Esophagus muscularis mucosa (tissue), 4 donors: ENCODE measurements around the gene GAS7. TPM values are rescaled to one million over a fixed set of nuclear protein-coding genes. Genes with fewer than 3 reads are reported as not detected.

Experiments used
- DNase-seq: peaks from one replicate; pipeline ENCODE4 v3.0.0-alpha.2; 2017; ENCODE audit errors: extremely low spot score
- H3K27ac ChIP-seq, 4 donors: fragments of 200-600 bp; sonication (generic); replicated peaks in 1 of 4; 1 replicate in 3 of 4; 2 replicates in 1 of 4; pipeline ENCODE4 v1.5.1; 2016 to 2019; ENCODE audit warnings: mild to moderate bottlenecking in 1 of 4
- H3K27me3 ChIP-seq, 4 donors: fragments of 200-600 bp; sonication (generic); one replicate each; pipeline versions ENCODE4 v1.5.1 to v1.6.0; 2016 to 2019
- H3K36me3 ChIP-seq, 4 donors: fragments of 200-600 bp; sonication (generic); one replicate each; pipeline ENCODE4 v1.5.1; 2016 to 2019
- H3K4me1 ChIP-seq, 4 donors: fragments of 200-600 bp; sonication (generic); one replicate each; pipeline ENCODE4 v1.5.1; 2016 to 2019
- H3K4me3 ChIP-seq, 4 donors: fragments of 200-600 bp; sonication (generic); 1 replicate in 2 of 4; 2 replicates in 2 of 4; pipeline ENCODE4 v1.5.1; 2016 to 2019; ENCODE audit warnings: mild to moderate bottlenecking in 4 of 4, moderate library complexity in 1 of 4
- H3K9me3 ChIP-seq, 4 donors: fragments of 200-600 bp; sonication (generic); 1 replicate in 3 of 4; 2 replicates in 1 of 4; pipeline ENCODE4 v1.5.1; 2016 to 2019
- EP300 ChIP-seq: sonication (generic); formaldehyde crosslinking; IDR thresholded peaks from one replicate; pipeline ENCODE4 v1.6.1; 2017; ENCODE audit warnings: antibody characterized with exemption
- POLR2A ChIP-seq: fragments of 450-650 bp; IDR thresholded peaks from one replicate; pipeline ENCODE4 v1.6.1; 2017; ENCODE audit warnings: antibody characterized with exemption, moderate library complexity, mild to moderate bottlenecking, low read depth
- POLR2AphosphoS5 ChIP-seq, 2 donors: sonication (generic); formaldehyde crosslinking; IDR thresholded peaks; one replicate each; pipeline ENCODE4 v1.6.1; 2017; ENCODE audit warnings: antibody characterized with exemption in 2 of 2
- WGBS: methylation state at CpG from one replicate; pipeline ENCODE4 v1.1.5; 2018; 5-methylcytosine and 5-hydroxymethylcytosine counted together
- intact Hi-C: fragments of 100-400 bp; cut with DNase I; formaldehyde crosslinking; loops from one replicate; pipeline ENCODE4 v1.15.1; 2023
- total RNA-seq, 4 donors: library from RNA; depleted of rRNA; stranded (reverse); fragments of >200 nt; gene quantifications; one replicate each; pipeline versions ENCODE4 v1.1.0 to v1.2.1, GENCODE V29; 2016
- TF ChIP-seq, protein P1 (sequence below), 3 experiments: fragments of 200-600 bp in 2 of 3; fragments of 450-650 bp in 1 of 3; sonication (generic) in 2 of 3; IDR thresholded peaks; one replicate each; pipeline ENCODE4 v1.5.1; 2017 to 2019; ENCODE audit warnings: antibody characterized with exemption in 3 of 3, mild to moderate bottlenecking in 2 of 3, moderate library complexity in 1 of 3

Gene GAS7
- total RNA-seq = 100 to 1,000 TPM in 1 of 4 donors, 10 to 100 TPM in 3; 77.3 to 124 (median 86.7) TPM

GRCh38 chr17:10198509-10199249 is at the start of gene GAS7:
Gene GAS7, minus strand, starts transcription at chr17:10198606.
- peak within 1 kb of the TSS; percentile 53 to 73 (median 69) for H3K27ac ChIP-seq
- peak within 1 kb of the TSS; percentile 72 to 85 (median 76) for H3K4me3 ChIP-seq
- intact Hi-C loops = no loop called here
- TF ChIP-seq POLR2AphosphoS5 (IDR thresholded peaks at IDR 0.05) = no peak
- no peak for TF ChIP-seq POLR2A
- TF ChIP-seq, protein P1, sequence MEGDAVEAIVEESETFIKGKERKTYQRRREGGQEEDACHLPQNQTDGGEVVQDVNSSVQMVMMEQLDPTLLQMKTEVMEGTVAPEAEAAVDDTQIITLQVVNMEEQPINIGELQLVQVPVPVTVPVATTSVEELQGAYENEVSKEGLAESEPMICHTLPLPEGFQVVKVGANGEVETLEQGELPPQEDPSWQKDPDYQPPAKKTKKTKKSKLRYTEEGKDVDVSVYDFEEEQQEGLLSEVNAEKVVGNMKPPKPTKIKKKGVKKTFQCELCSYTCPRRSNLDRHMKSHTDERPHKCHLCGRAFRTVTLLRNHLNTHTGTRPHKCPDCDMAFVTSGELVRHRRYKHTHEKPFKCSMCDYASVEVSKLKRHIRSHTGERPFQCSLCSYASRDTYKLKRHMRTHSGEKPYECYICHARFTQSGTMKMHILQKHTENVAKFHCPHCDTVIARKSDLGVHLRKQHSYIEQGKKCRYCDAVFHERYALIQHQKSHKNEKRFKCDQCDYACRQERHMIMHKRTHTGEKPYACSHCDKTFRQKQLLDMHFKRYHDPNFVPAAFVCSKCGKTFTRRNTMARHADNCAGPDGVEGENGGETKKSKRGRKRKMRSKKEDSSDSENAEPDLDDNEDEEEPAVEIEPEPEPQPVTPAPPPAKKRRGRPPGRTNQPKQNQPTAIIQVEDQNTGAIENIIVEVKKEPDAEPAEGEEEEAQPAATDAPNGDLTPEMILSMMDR (IDR thresholded peaks at IDR 0.05) = no peak
- DNase-seq = peak; percentile 93
- peaks cover 0 to 45% (median 2%) of the 10 kb centered on the region in 4 donors for H3K27me3 ChIP-seq
- peaks cover 0 to 35% (median 29%) of the 10 kb centered on the region in 4 donors for H3K4me1 ChIP-seq
- H3K36me3 ChIP-seq = peaks cover 0 to 3% (median 0%) of the 10 kb centered on the region in 4 donors
- H3K9me3 ChIP-seq = peaks cover 0 to 8% (median 7%) of the 10 kb centered on the region in 4 donors
- 3% methylated on average over 5 of the region's 86 CpGs for WGBS

- WGBS = 66% methylated on average over 4 of the region's 4 CpGs
- no peaks in the 10 kb centered on the region for H3K27me3 ChIP-seq
- no peak overlapping the region for H3K27ac ChIP-seq
- peaks cover 0 to 19% (median 12%) of the 10 kb centered on the region in 4 donors for H3K4me1 ChIP-seq
- no peak for TF ChIP-seq POLR2AphosphoS5 (IDR thresholded peaks at IDR 0.05)
- TF ChIP-seq, protein P1 (IDR thresholded peaks at IDR 0.05) = no peak
- no peak for TF ChIP-seq EP300
- TF ChIP-seq POLR2A = no peak
- no peak overlapping the region for H3K4me3 ChIP-seq
- H3K36me3 ChIP-seq = no peaks in the 10 kb centered on the region
- intact Hi-C loops = no loop called here
- DNase-seq = no peak
- H3K9me3 ChIP-seq = no peaks in the 10 kb centered on the region
Observed at GRCh38 chr17:10247810-10248209, 49.4 kb upstream of the GAS7 start.

DNA sequence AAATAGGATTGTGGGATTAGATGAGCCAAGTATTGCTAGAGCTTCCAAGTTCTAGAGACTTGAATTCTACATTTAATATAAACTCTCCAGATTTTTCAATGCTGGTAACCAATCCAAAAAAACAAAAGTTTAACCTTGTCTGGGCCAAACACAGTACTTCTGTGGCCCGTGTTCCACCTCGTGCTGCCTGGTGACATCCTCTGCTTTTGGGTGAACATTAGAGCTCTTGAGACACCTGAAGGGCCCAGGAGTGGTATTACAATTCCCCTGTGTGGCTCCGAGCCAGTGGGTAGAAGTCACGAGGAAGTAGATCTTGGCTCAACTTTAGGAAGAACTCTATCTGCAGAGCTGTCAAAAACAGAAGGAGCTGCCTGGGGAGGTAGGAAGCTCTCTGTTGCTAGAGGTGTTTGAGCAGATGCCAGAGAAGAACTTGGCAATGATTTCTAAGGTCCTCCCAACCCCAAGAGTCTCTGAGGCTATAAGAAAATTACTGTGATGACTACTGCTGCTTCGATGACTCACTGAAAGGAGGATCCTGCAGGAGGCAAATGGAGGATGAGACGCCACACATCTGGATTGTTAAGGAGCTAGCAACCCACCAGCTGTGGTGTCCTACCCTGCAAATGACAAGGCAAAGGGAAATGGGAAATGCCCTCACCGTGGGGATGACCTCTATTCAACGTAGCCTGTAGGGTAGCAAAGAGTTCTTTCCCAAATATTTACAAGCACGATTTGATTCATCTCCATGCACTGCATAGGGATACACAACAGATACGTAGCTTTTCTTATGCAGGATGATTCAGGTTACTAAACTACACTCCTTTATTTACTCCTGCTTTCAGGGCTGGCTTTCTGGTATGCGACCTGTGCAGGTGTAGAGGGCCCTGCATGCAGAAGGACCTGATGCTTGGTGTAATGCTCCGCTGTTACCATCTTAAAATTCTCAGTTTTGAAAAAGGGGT is 45.8 kb upstream of the GAS7 start:
- no peak for TF ChIP-seq EP300
- TF ChIP-seq, protein P1 (IDR thresholded peaks at IDR 0.05) = no peak
- TF ChIP-seq POLR2A = no peak
- TF ChIP-seq POLR2AphosphoS5 (IDR thresholded peaks at IDR 0.05) = no peak
- H3K4me1 ChIP-seq = peaks cover 0 to 13% (median 12%) of the 10 kb centered on the region in 4 donors
- WGBS = 41% methylated on average over 12 of the region's 12 CpGs
- no peak for DNase-seq
- no peak overlapping the region for H3K4me3 ChIP-seq
- H3K27me3 ChIP-seq = no peaks in the 10 kb centered on the region
- intact Hi-C loops = no loop called here
- H3K27ac ChIP-seq = peak overlapping the region in 2 of 4 donors; percentile 18 to 32
- no peaks in the 10 kb centered on the region for H3K9me3 ChIP-seq
- no peaks in the 10 kb centered on the region for H3K36me3 ChIP-seq

DNA sequence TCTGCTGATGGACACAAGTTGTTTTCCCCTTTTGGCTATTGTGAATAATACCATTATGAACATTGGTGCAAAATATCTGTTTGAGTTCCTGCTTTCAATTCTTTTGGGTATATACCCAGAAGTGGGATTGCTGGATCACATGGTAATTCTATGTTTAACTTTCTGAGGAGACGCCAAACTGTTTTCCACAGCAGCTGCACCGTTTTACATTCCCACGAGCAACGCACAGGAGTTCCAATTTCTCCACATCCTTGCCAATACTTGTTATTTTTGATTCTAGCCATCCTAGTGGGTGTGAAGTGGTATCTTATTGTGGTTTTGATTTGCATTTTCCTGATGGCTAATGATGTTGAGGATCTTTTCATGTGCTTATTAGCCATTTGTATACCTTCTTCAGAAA is 43.4 kb upstream of the GAS7 start:
- peaks cover 0 to 13% (median 12%) of the 10 kb centered on the region in 4 donors for H3K4me1 ChIP-seq
- intact Hi-C loops = no loop called here
- WGBS = 88% methylated on average over 4 of the region's 4 CpGs
- H3K9me3 ChIP-seq = no peaks in the 10 kb centered on the region
- TF ChIP-seq POLR2A = no peak
- H3K4me3 ChIP-seq = no peak overlapping the region
- no peaks in the 10 kb centered on the region for H3K27me3 ChIP-seq
- no peak overlapping the region for H3K27ac ChIP-seq
- no peak for DNase-seq
- H3K36me3 ChIP-seq = no peaks in the 10 kb centered on the region

DNA sequence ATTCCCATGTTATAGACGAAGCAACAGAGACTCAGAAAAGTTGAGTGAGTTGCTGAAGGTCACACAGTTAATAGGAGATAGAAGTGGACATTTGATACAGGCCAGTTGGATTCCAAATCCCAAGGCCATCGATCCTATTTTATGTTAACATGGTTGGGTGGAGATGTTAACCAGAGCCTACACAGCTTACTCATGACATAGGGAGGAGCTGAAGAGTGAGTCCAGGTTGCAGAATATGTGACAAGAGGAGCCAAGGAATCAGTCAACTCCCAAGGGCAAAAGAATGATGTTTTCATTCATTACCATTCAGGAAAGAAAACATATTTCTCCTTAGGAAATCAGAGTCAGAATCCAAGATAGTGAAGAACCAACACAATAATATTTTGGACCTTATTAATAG is 40.3 kb upstream of the GAS7 start:
- H3K36me3 ChIP-seq = no peaks in the 10 kb centered on the region
- no peak overlapping the region for H3K4me3 ChIP-seq
- no peak overlapping the region for H3K27ac ChIP-seq
- TF ChIP-seq, protein P1 (IDR thresholded peaks at IDR 0.05) = no peak
- TF ChIP-seq EP300 = no peak
- TF ChIP-seq POLR2AphosphoS5 (IDR thresholded peaks at IDR 0.05) = no peak
- TF ChIP-seq POLR2A = no peak
- no peaks in the 10 kb centered on the region for H3K27me3 ChIP-seq
- intact Hi-C loops = no loop called here
- peaks cover 0 to 1% (median under 1%) of the 10 kb centered on the region in 4 donors for H3K4me1 ChIP-seq
- no peaks in the 10 kb centered on the region for H3K9me3 ChIP-seq
- WGBS = 64% methylated on average over 2 of the region's 2 CpGs
- no peak for DNase-seq
